Activated CD4-positive, alpha-beta T cell treated with anti-CD3 and anti-CD28 coated beads, Interleukin-2, amount 50 U/mL, for 24 hours (primary cell): ENCODE measurements around the gene ANXA10.
"Not testable (repeated sequence)": the region's sequence is repeated elsewhere in the genome, so short reads cannot be mapped to it uniquely, and the experiment has no call there.

Source experiments
- DNase-seq, 2 donors: peaks; one replicate each; pipeline ENCODE4 v3.0.0-alpha.2; 2020; ENCODE audit warnings: low read depth in 1 of 2, low spot score in 1 of 2

Gene ANXA10

DNA sequence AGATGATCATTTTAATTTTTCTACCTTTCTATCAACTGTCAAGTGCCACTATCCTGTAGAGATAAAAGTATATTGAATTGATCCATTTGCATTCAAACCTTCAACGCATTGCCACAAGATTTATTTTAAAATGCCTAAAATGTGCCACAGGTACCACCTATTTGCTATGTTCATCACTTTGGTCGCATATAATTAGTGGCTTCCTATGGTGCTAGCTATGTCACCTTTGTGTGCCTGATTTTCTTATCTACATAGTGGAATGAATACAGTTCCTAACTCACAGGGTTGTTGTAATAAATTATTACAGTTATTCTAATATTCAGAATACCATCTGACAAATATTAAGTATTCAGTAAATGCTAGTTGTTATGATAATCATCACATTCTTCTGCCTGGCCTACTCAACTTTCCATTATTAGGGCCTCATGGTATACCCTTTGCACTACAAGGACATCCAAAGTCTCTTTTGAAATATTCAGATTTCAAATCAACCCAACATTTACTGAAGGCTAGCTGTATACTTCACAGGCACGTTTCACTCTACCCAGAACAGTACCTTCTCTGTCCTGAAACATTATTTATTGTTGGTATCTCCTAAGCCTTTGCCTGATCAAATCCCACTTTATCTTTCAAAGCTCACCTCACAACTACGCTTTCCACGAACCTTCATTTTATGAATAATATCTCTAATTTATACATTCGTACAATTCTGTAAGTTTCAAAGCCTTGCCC lies 62.4 kb downstream of the ANXA10 start:
- no peak for DNase-seq

- DNase-seq: no peak
Observed at GRCh38 chr4:168162604-168163003, 70.3 kb downstream of the ANXA10 start.

- DNase-seq: no peak
Observed at GRCh38 chr4:168163106-168163505, 70.8 kb downstream of the ANXA10 start.

GRCh38 chr4:168164045-168164444 lies 71.7 kb downstream of the ANXA10 start:
- no peak for DNase-seq

DNA sequence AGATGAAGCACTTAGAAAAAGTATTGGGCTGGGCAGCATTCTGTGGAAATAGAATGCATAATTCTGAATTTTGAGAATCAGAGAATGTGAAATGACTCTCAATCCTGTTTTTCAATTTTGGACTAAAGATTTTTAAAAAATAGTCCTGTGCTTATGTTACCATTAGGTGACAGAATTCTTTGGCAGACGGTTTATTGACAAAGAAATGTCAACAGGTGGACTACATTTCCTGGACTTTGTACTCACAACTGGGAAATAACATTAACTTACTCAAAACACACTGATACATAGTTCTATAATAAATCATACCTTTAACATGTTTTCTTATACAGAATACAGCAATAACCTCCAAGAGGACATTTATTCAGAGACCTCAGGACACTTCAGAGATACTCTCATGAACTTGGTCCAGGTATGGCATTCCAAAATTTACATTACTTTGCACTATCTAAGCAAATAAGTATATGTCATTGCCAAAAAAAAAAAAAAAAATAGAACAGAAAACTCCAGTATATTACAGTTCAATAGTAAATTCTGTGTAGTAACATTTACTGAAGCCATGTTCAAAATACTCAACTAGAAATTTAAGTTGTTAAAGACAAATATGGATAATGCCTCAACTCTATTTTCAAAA lies 72.7 kb downstream of the ANXA10 start:
- DNase-seq: no peak

- DNase-seq: no peak
Observed at GRCh38 chr4:168167714-168168284, 75.5 kb downstream of the ANXA10 start.

GRCh38 chr4:168174308-168174707 lies 82.0 kb downstream of the ANXA10 start:
- no peak for DNase-seq

DNA sequence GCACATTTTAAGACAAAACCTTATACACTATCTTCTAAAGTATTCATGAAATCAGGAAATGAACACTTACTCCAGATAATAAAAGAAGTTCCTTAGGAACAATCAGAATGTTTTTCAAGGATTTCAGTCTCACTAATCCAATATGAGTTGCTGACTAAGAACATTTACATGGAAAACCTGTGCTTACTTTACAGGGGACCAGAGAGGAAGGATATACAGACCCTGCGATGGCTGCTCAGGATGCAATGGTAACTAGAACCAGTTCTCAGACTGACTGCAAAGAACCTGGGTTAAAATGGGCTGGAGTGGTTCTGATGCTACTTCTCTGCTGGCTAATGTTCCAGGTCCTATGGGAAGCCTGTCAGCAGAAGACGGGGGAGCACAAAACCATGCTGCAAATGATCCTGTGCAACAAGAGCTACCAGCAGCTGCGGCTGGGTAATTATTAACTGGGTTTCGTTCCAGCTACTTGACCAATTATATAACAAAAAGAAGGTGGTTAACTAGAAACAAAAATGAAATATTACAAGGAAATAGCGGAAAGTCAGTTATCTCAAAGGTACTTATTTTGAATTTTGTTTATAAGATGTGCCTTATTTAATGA lies 85.3 kb downstream of the ANXA10 start:
- DNase-seq: no peak

DNA sequence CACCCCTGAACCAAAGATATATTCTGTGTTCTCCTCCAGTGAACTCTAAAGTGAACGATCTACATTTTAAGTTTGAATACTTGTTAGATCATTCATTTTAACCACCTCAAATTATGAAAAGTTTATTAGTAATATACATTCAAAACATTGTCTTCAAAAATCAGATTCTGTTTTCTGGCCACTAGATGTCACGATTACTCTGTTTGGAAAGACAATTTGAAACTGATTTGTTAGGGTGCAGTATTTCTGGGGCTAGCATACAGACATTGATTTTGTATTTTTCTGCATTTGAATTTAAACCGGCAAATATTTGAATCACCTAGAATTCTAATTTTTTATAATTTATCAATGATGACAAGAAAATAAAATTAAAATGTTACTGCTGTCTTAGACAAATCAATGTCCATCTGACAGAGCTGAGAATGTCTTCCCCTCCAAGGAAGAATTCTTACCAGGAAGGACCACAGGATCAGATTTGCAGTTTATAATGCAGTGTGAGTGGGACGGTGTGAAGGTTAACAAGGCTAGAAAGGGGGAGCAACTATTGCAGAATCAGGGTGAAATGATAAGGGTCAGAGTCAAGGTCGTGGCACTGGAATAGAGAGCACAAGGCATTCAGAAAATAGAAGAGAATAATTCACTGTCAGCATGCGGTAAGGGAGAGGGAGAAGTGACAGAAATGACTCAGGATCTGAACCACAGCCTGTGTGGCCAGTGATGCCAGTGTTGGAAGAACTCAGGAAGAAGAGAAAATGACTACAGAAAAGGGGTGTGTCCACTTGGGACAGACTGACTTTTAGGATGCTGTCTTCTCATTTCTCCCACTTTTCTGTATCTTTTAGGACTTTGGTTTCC lies 91.6 kb downstream of the ANXA10 start:
- DNase-seq: no peak

- DNase-seq: no peak
Observed at GRCh38 chr4:168188754-168189153, 96.4 kb downstream of the ANXA10 start.

DNA sequence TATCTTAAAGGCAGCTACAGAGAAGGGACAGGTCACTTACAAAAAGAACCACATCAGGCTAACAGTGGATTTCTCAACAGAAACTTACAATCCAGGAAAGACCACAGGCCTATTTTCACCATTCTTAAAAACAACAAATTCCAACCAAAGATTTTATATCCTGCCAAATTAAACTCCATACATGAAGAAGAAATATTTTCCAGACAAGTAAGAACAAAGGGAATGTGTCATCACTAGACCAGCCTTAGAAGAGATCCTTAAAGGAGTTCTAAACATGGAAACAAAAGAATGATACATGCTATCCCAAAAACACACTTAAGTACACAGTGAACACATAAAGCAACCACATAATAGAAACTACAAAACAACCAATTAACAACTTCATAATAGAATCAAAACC lies 105.6 kb downstream of the ANXA10 start:
- DNase-seq: no peak

GRCh38 chr4:168199260-168199957 lies 107.1 kb downstream of the ANXA10 start:
- DNase-seq: no peak

- no peak for DNase-seq
Observed at GRCh38 chr4:168200685-168201084, 108.3 kb downstream of the ANXA10 start.

GRCh38 chr4:168203233-168203911 lies 111.0 kb downstream of the ANXA10 start:
- no peak for DNase-seq

DNA sequence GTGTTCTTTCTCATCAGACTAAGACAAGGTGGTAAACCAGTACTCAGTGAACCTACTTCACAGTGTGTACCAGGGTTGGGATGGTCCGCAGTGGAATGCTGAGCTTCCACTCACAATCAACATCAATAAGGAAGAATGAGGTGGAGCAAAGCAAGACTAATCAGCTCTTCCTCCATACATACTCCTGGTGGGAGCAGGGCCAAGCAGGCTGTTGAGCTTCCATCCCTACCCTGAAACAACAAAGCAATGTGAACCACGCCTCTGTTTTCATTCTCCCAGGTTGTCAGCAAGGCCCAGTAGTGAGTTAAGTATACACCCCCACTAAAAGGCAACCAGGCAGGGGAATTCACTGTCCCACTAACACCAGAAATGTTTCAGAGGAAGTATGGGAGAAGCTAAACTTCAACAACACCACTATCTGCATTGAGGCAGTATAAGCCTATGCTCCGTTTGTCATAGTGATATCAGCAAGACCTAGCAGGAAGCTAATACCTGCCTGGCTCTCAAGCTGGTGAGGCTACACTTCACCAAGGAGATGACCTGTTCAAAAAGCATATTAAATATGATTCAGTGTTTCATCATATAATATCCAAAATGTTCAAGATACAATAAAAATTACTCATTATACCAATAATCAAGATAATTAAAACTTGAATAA lies 116.7 kb downstream of the ANXA10 start:
- DNase-seq: no peak

GRCh38 chr4:168212656-168213055 lies 120.3 kb downstream of the ANXA10 start:
- DNase-seq: no peak

DNA sequence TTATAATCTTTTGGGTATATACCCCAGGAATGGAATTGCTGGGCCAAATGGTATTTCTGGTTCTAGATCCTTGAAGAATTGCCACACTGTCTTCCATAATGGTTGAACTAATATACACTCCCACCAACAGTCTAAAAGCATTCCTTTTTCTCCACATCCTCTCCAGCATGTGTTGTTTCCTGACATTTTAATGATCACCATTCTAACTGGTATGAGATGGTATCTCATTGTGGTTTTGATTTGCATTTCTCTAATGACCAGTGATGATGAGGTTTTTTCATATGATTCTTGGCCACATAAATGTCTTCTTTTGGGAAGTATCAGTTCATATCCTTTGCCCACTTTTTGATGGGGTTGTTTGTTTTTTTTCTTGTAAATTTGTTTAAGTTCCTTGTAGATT lies 121.2 kb downstream of the ANXA10 start:
- DNase-seq: not testable (repeated sequence)

DNA sequence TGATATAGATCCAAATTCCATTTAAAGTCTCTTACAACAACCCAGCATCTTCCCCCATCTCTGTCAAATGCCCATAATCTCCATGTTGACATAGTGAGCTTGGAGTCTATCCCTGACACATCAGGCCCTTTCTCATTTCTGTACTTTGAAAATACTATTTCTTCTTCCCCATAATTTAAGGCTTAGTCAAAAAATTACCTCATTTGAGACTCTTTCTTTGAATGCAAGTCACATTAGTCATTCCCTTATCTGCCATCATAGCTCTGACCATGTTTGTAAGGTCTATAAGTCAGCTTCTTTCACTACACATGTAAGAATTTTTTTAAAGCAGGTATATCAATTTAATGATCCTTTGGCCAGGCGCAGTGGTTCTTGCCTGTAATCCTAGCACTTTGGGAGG lies 126.3 kb downstream of the ANXA10 start:
- no peak for DNase-seq

DNA sequence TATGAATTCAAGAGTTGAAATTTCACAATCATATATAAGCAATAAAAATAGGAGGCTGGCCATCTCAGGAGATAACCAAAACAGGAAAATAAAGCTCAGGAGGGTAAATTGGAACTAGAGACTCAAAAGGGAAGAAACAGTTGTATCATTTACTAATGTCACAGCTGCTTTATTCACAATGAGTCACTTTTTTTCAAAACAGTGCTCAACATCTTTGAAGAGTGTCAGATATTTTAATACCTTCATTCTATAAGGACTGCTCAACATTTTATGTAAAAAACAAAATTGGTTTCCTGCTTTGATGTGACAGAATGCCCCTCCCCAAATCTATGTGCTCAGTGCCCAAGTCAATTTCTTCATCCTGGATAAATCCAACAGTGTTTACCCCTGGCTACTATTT lies 128.6 kb downstream of the ANXA10 start:
- no peak for DNase-seq

- DNase-seq: no peak
Observed at GRCh38 chr4:168221301-168221700, 129.0 kb downstream of the ANXA10 start.
